GM21576 (cell line): ENCODE results near the gene FBP1.
"Not testable (repeated sequence)": the region's sequence is repeated elsewhere in the genome, so short reads cannot be mapped to it uniquely, and the experiment has no call there.

Experiments
- ATAC-seq: cut with Tn5 transposase; IDR thresholded peaks from one replicate; pipeline ENCODE4 v1.9.1; 2021; ENCODE audit warnings: mild to moderate bottlenecking, moderate library complexity; ENCODE audit not compliant: unreplicated experiment

Gene FBP1

DNA sequence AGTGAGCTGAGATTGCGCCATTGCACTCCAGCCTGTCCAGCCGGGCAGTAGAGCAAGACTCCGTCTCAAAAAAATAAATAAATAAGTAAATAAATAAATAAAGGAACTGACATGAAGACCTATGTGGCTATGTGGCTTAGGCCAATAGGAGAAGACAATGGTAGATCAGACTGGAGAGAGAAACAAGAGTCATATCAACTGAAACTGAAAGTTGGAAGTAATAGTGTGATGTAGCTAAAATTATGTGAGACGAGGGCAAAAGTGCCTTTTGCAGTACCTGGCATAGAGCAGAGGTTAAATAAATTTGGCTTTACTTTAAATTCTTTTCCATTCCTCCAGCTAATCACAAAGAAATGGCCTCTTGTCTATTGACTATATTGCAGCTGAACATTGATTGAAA is 53.0 kb downstream of the FBP1 start:
- ATAC-seq = no peak

DNA sequence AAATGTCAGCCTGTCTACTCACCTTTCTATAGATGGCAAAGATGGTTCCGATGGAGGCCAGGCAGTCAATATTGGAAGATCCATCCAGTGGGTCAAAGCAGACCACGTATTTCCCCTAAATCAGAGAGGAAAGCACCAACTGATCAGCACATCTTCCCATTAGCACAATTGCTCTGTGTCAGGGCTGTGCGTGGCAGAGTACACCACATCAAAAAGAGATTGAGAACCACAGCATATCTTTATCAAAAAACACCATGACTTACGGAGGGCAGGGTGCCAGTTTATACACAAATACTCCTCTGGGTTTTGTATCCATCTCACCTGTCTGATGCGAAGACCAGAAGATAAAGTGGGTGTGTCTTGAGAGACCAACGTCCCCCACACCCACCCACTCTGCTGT is 54.8 kb downstream of the FBP1 start:
- no peak for ATAC-seq

DNA sequence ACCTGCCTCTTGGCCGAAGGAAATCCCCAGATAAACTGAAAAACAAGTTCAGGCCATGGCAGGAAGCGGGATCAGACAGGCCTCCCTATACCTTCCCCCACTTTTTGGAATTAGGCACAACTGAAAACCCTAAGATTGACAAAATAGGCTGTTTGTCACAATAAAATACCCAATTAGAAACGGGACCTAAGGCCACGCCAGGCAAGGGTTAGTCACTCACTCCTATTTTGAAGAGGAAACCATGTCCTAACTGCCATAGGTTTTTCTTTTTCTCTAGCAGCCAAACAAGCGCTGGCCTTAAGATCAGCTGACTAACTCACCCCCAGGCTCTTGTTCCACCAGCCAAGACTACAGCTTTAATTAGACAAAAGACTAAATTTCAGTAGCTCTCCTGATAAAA is 57.6 kb downstream of the FBP1 start:
- no peak for ATAC-seq

DNA sequence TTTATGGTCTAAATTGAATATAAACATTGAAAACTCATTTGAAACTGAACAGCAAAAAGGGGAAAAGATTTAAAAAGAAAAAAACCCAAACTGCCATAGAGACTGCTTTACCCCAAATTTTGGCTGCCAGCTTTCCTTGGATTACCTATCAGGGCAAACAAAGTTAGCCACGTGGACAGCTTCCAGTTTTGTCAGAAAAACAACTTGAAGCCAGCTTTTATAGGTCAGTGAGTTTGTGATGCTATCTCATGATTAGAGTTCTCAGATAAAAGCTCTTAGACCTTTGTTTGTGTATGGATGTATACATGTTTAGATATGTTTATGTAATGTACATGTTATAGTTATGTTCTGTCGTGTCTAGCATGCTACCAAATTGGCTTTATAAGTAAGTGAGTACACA is 61.7 kb downstream of the FBP1 start:
- no peak for ATAC-seq

DNA sequence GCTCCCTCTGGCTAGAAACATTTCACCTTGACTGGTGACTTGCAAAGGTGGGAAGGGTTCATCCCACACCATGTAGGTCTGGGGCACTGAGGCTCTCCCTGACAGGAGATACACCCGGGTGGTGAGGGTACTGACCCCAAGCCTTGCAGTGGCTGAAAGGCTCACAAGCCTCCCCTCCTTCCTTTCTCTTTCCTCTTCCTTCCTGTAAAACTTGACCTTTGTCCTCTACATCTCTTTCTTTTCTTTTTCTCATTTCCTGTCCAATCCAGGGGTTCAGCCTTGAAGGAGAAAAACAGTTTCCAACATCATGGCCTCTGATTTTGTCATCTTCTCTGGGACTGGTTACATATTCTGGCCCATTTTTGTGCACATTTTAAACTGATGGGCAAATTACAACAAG is 62.3 kb downstream of the FBP1 start:
- no peak for ATAC-seq

DNA sequence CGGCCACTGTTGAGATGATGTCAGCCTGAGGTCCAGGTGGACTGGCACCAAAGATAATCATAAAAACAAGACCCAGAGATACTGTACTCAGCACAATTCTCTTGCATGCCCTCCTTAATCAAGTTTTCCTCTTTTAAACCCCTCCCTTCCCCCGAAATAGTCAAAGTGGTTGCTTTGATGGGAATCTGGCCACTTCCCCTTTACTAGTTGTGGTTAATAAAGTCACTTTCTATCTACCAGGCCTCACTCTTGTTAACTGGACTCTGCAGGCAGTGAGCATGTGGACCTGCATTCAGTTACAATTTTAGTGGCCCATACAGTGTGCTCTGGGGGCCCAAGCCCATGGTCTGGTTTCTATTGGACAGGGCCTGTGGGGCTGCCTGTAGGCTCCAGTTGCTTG is 63.2 kb downstream of the FBP1 start:
- ATAC-seq = no peak

DNA sequence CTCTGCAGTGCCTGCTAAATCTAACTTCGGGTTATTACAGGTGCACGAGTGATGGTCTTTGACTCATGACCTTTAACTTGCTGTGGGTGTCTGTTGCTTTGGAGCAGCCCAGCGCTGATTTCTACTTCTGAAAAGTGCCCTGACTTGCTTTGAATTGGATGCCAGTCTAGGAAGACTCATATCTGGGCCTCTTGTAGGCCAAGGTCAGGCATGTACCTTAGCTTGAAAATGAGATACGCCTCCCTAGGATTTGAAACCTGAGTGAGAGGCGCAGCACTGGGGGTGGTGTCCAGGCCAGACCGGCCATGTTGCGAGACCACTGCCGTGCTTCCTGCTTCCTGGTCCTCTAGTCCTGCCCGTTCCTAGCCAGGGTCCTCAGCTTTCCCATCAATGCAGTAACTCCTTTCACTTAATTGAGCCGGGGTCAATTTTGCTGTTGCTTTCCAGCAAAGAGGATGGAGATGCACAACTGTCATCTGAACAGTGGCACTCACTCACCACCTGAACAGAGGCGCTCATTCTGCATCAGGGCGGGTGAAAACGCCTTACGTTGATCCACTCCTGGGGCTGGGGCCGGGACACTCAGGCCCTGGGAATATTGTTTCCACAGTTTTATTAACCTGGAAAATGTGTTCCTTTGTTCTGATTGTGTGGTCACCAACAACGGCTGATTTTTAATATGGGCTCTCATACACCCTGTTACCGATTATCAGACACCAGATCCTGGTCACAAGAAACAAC is 70.2 kb downstream of the FBP1 start:
- ATAC-seq = no peak

DNA sequence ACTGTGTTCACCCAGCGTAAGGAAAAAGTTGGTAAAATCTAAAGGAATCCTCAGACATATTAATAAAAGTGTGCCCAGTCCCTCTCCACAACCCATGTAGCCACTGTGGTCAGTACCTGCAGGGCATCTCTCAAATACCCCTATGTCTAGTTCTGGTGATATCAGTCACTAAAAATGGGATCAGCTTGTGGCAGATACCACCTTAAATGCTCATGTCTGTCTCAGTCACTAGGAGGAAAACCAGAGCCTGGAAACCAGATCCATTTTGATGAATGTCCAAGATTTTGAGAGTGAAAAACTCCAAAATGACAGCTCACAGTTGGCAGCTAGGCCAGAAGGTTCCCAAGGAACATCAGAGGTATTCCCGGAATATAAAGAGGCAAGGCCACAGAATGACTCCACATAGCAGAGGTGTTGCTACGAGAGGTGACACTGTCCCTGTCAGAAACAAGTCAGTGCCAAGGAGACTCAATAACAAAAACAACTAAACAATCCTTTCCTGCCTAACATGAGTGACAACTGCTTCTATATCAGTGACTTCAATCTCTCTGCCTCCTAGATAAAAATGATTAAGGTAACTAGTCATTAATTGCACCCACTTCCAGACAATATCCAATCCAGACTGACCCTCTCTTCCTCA is 70.9 kb downstream of the FBP1 start:
- no peak for ATAC-seq

DNA sequence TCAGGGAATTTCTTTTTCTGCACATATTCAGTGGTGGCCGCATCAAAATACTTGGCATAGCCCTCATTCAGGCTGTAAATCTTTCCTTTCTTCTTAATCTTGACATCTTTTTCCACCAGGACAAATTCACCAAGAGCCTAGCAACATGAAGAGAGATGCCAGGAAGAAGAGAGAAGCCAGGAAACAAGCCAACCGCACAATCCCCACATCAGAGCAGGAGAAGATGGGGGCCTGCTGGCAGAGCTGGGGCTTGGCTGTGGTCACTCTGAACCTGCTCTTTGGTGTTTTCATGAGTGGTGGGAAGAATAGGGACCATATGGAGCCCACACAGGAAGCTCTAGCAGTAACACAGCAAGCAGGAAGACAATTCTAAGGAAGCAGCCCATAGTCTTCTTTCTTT is 72.0 kb downstream of the FBP1 start:
- ATAC-seq = no peak

DNA sequence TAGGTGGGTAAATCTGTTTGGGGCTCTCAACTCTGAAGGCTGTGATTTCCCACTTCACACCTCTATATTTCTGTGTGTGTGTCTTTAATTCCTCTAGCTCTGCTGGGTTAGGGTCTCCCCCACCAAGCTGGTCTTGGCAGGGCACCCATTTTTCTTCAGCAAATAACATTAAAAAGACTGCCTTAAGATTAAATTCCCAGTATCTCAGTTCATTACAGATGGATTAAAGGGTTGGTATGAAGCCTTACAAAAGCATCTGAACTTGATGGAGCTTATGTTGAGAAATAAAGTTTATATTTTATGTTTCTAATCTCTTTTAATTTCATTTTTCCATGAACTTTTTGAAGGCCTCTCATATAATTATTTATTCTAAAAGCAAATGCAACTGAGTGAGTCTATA is 72.8 kb downstream of the FBP1 start:
- ATAC-seq = no peak

DNA sequence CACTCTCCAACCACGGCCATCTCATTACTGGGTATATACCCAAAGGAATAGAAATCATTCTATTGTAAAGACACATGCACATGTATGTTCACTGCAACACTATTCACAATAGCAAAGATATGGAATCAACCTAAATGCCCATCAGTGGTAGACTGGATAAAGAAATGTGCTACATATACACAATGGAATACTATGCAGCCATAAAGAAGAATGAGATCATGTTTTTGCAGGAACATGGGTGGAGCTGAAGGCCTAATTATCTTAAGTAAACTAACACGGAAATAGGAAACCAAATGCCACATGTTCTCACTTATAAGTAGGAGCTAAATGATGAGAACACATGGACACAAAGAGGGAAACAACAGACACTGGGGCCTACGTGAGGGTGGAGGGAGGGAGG is 75.0 kb downstream of the FBP1 start:
- not testable (repeated sequence) for ATAC-seq

DNA sequence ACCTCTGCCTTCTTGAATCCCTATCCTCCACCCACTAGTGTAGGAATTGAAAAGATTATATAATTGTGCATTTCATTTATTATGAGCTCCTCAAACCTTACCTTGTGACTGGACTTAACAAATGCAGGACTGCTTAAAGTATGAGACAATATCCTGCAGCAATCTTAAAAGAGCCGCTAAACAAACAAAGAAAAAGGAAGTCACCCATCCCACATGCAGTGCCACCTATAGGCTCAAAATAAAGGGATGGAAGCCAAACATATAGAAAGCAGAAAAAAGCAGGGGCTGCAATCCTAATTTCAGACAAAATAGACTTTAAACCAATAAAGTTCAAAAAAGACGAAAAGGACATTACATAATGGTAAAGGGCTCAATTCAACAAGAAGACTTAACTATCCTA is 75.8 kb downstream of the FBP1 start:
- ATAC-seq = no peak

DNA sequence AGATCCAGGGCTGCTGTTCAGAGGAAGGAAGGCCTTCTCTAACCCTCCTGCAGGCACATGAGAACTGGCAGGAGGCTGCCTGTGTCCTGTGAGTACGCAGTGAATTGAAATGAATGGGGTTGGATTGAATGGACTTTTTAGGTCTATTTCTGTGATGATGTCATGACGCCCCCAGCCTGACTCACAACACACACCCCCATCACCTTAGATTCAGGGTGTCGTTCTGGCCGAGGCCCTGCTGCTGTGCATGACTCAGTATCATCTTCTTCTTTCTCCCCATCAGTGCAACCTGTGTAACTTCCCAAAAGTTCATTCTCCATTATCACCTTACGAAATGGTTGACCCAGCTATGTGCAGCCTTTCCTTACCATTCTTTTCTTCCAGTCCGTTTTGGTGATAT is 79.1 kb downstream of the FBP1 start:
- ATAC-seq = no peak

DNA sequence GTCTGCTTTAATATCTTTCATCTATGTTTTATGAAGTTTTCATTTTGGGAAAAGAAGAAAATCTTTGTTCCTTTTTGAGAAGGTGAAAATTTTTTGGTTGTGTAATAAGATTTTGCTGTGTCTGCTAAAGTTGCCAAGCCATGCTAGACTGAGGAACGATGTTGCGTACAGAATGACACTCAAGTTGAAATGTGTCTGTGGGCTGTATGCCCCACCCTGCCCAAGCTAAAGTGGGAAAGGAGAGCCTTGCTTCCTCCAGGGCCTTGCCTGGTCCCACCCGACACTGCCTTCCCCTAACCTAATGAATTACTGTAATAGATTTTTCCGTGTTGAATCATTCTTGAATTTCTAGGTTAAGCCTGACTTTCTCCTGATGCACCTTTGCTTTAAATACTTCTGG is 81.9 kb downstream of the FBP1 start:
- ATAC-seq = no peak

DNA sequence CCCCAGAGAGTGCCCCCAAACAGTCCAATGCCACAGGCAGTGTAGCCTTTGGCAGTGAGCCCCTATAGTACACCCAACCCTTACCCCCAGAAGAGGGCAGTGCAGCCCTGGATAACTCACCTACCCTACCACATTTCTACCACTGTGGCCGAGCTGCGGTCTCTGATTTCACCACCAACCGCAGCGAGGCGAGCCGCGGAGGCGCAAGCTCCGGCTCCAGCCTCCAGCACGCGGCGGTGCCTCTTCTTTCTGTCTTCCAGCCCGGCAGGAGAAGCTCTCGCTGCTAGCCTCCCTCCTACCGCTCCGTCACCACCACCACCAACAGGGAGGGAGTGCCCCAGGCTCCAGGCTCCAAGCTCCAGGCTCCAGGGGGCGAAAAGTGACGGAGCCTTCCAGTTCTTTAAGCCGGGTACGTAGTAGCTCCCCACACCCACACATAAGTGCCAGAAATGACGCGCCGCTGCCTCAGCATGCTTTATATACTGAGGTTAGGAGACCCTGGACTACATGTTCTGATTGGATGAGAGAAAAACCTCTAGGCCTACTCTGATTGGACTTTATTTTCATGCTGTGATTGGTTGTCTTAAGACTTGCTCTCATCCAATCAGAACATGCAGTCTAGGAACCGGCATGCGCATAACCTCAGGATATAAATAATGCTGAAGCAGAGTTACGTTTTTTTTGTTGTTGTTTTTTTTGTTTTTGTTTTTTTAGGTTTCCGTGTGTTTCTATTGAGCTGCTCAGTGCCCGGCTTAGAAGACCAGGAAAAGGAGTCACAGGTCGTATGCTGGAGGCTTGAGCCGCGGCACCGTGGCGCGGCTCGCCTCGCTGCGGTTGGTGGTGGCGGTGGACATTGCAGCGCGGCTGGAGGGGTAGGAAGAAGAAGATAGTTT is 84.6 kb downstream of the FBP1 start, which contains the start of gene PCAT7:
PCAT7 (plus strand) TSS at position 645 of the 893 bp plus-strand sequence.
- peak; percentile 46 for ATAC-seq

DNA sequence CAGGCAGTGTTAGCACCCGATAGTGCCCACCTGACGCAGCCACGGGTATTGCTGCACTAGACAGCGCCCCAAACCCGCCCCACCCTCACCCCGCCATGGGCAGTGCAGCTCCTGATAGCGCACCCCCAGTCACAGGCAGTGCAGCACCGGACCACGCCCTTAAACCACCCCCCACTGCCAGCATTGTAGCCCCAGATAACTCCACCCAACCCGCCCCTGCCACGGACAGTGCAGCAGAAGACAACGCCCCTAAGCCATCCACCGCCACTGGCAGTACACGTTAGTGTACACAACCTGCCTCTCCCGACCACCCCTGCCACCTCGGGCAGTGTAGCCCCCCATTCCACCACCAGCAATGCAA is 85.3 kb downstream of the FBP1 start:
- ATAC-seq = no peak
